Hepatocyte (in vitro differentiated cells): ENCODE measurements around the gene TTLL3. TPM values are rescaled to one million over a fixed set of nuclear protein-coding genes. Genes with fewer than 3 reads are reported as not detected.

ENCODE experiments used
- DNase-seq: peaks from one replicate; pipeline ENCODE4 v3.0.0-alpha.2; 2016; ENCODE audit warnings: low spot score
- H2AFZ ChIP-seq: fragments of 200-600 bp; sonication (generic); 2 replicates; pipeline ENCODE4 v1.6.0; 2016; ENCODE audit warnings: antibody characterized with exemption, mild to moderate bottlenecking
- H3K27ac ChIP-seq: fragments of 200-600 bp; sonication (generic); 2 replicates; pipeline ENCODE4 v1.5.1; 2016; ENCODE audit warnings: mild to moderate bottlenecking
- H3K27me3 ChIP-seq: fragments of 200-600 bp; sonication (generic); 2 replicates; pipeline ENCODE4 v1.6.1; 2016
- H3K36me3 ChIP-seq: fragments of 200-600 bp; sonication (generic); replicated peaks from 2 replicates; pipeline ENCODE4 v1.5.1; 2016; ENCODE audit warnings: low read depth; ENCODE audit not compliant: insufficient read depth
- H3K4me1 ChIP-seq: fragments of 200-600 bp; sonication (generic); 2 replicates; pipeline ENCODE4 v1.5.1; 2016; ENCODE audit warnings: mild to moderate bottlenecking, moderate library complexity; ENCODE audit not compliant: insufficient read depth
- H3K4me2 ChIP-seq: fragments of 200-600 bp; sonication (generic); 2 replicates; pipeline ENCODE4 v1.6.0; 2016
- H3K4me3 ChIP-seq: fragments of 200-600 bp; sonication (generic); 2 replicates; pipeline ENCODE4 v1.5.1; 2016; ENCODE audit warnings: mild to moderate bottlenecking
- H3K79me2 ChIP-seq: fragments of 200-600 bp; sonication (generic); 2 replicates; pipeline ENCODE4 v1.6.0; 2017; ENCODE audit warnings: mild to moderate bottlenecking
- H3K9me2 ChIP-seq: fragments of 200-600 bp; sonication (generic); replicated peaks from 2 replicates; pipeline ENCODE4 v1.6.0; 2017; ENCODE audit warnings: mild to moderate bottlenecking; ENCODE audit not compliant: insufficient read depth
- H3K9me3 ChIP-seq: fragments of 200-600 bp; sonication (generic); 2 replicates; pipeline ENCODE4 v1.5.1; 2016; ENCODE audit warnings: low read depth, mild to moderate bottlenecking
- H4K20me1 ChIP-seq: fragments of 200-600 bp; sonication (generic); 2 replicates; pipeline ENCODE4 v1.6.0; 2016; ENCODE audit warnings: mild to moderate bottlenecking; ENCODE audit not compliant: insufficient read depth, poor library complexity, severe bottlenecking
- EZH2 ChIP-seq: fragments of 200-600 bp; sonication (generic); IDR thresholded peaks from 2 replicates; pipeline ENCODE4 v1.6.1; 2016; ENCODE audit warnings: antibody characterized with exemption, mild to moderate bottlenecking, borderline replicate concordance
- EZH2phosphoT487 ChIP-seq: fragments of 200-600 bp; sonication (generic); IDR thresholded peaks from one replicate; pipeline ENCODE4 v1.6.1; 2018; ENCODE audit warnings: antibody characterized with exemption, mild to moderate bottlenecking, low read depth, moderate library complexity; ENCODE audit not compliant: unreplicated experiment, severe bottlenecking
- WGBS: methylation state at CpG from one replicate; pipeline ENCODE4 v1.1.6; 2016; ENCODE audit warnings: low lambda C conversion rate; ENCODE audit errors: missing lambda C conversion rate; 5-methylcytosine and 5-hydroxymethylcytosine counted together
- polyA plus RNA-seq: library from polyadenylated mRNA; unstranded; fragments of >200 nt; fragmentation: Nextera tagmentation; extraction: Ambion mirVana; gene quantifications from 2 replicates; pipeline ENCODE4 v1.2.1, GENCODE V29; 2016
- total RNA-seq: library from RNA; depleted of rRNA; stranded (reverse); fragments of >200 nt; gene quantifications from 2 replicates; pipeline ENCODE4 v1.2.3, GENCODE V29; 2014
- TF ChIP-seq, protein P1 (sequence below): fragments of 200-600 bp; sonication (generic); IDR thresholded peaks from 2 replicates; pipeline ENCODE4 v1.5.1; 2016; ENCODE audit warnings: antibody characterized with exemption, mild to moderate bottlenecking; ENCODE audit not compliant: poor library complexity

Gene TTLL3
- total and polyA plus RNA-seq, 2 experiments from 2014 or later, result 21.5 to 27.4 TPM

DNA sequence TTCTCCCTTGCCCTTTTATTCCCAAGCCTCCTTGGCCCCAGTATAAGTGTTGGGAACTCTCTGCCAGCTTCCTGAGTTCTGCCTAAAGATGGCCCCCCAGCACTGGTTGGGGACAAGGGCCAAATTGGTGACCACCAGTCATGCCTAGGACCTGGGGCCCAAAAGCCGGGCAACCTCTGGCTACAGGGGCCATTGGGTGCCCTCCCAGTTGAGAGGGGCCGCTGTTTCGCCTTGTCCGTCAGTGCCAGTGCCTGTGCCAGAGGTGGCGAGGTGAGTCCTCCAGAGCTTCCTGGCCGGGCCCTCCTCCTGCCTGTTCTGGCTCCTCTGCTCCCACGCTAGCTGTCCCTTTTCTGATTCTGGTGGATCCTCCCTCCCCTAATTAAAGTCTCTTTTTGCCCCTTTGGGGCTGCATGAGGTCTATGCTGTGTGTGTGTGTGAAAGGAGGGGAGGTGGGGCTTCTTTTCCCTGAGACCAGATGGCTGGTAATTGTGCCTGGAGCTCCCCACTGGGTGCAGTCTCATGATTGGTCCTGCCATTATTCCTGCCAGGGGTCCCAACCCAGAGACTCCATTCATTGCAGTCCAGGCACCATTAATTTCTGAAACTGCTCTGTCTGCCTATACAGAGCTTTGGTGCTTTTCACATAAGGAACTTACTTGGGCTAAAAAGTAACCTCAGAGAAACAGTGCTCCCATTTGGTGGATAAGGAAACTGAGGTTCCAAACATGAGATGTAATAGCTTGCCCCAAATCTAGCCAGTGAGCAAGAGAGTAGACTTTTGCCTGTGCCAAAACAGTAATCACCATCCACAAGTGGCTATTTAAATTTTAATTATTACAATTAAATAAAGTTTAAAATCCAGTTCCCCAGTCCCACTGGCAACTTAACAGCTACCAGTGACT, 3.1 kb upstream of the TTLL3 start:
- no peaks in the 10 kb centered on the region for H3K9me2 ChIP-seq
- H3K36me3 ChIP-seq, result no peaks in the 10 kb centered on the region
- TF ChIP-seq EZH2phosphoT487 (no peak), EZH2 (no peak)
- TF ChIP-seq, protein P1, sequence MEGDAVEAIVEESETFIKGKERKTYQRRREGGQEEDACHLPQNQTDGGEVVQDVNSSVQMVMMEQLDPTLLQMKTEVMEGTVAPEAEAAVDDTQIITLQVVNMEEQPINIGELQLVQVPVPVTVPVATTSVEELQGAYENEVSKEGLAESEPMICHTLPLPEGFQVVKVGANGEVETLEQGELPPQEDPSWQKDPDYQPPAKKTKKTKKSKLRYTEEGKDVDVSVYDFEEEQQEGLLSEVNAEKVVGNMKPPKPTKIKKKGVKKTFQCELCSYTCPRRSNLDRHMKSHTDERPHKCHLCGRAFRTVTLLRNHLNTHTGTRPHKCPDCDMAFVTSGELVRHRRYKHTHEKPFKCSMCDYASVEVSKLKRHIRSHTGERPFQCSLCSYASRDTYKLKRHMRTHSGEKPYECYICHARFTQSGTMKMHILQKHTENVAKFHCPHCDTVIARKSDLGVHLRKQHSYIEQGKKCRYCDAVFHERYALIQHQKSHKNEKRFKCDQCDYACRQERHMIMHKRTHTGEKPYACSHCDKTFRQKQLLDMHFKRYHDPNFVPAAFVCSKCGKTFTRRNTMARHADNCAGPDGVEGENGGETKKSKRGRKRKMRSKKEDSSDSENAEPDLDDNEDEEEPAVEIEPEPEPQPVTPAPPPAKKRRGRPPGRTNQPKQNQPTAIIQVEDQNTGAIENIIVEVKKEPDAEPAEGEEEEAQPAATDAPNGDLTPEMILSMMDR, result no peak
- H3K27me3 ChIP-seq, result no peaks in the 10 kb centered on the region
- H3K27ac ChIP-seq, result no peak overlapping the region
- H4K20me1 ChIP-seq, result no peaks in the 10 kb centered on the region
- H3K4me2 ChIP-seq, result no peak overlapping the region
- peaks cover 14% of the 10 kb centered on the region for H3K4me1 ChIP-seq
- no peaks in the 10 kb centered on the region for H3K79me2 ChIP-seq
- H3K9me3 ChIP-seq, result no peaks in the 10 kb centered on the region
- no peak overlapping the region for H2AFZ ChIP-seq
- no peak overlapping the region for H3K4me3 ChIP-seq
- DNase-seq, result no peak
- WGBS, result 96% methylated on average over 7 of the region's 7 CpGs

DNA sequence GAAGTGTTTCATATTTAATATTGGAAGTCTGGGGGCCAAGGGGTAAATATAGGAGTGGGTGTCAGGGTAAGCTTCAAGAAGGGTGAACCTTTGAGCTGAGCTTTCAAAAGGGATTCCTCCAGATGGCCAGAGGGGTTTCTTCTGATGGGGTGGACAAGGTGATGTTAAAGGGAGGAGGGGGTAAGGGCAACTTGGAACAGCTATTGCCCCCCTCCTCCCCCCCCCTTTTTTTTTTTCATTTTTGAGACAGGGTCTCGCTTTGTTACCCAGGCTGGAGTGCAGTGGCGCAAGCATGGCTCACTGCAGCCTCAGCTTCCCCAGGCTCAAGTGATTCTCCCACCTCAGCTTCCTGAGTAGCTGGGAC, 2.1 kb upstream of the TTLL3 start:
- no peaks in the 10 kb centered on the region for H3K27me3 ChIP-seq
- H3K27ac ChIP-seq, result peak overlapping the region; percentile 16
- H3K4me1 ChIP-seq, result peaks cover 14% of the 10 kb centered on the region
- H3K4me2 ChIP-seq, result no peak overlapping the region
- no peaks in the 10 kb centered on the region for H4K20me1 ChIP-seq
- WGBS, result 94% methylated on average over 2 of the region's 2 CpGs
- no peaks in the 10 kb centered on the region for H3K36me3 ChIP-seq
- no peak for DNase-seq
- no peak overlapping the region for H2AFZ ChIP-seq
- TF ChIP-seq EZH2 (no peak), EZH2phosphoT487 (no peak)
- TF ChIP-seq, protein P1, result no peak
- no peaks in the 10 kb centered on the region for H3K9me2 ChIP-seq
- H3K4me3 ChIP-seq, result no peak overlapping the region
- H3K79me2 ChIP-seq, result no peaks in the 10 kb centered on the region
- no peaks in the 10 kb centered on the region for H3K9me3 ChIP-seq

DNA sequence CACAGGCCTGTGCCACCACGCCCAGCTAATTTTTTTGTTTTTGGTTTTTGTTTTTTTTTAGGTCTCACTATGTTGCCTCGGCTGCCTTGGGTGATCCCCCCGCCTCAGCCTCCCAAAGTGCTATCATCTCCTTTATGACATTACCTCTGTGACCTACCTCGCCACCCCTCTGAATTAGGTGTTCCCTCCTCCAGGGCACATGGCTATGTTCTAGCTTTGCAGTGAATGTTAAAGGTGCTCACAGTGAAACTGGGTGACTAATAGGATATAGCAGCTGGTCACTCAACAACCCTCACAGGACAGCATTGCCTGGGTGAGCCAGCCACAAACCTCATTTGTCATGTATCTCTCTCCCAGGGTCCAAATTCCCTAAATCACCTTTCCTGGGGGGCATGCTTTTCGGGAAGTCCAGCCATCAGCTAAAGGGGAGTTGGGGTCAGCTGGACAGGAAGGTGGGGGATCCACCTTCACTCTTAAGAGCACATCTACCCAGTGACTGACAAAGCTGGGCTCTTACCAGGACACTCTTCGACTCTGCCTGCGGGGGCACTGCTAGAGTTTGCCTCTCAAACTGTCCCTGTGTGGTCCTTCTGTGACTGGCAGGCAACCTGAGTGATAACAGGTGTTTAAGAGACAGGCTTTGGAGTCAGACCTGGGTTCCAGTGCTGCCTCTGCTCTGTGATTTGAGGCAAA, 1.6 kb upstream of the TTLL3 start:
- WGBS, result 80% methylated on average over 7 of the region's 7 CpGs
- H3K4me2 ChIP-seq, result no peak overlapping the region
- TF ChIP-seq, protein P1, result peak; percentile 21
- no peak for TF ChIP-seq EZH2phosphoT487
- TF ChIP-seq EZH2, result no peak
- no peaks in the 10 kb centered on the region for H4K20me1 ChIP-seq
- H3K27me3 ChIP-seq, result no peaks in the 10 kb centered on the region
- H3K27ac ChIP-seq, result peak overlapping the region; percentile 86
- no peak overlapping the region for H2AFZ ChIP-seq
- H3K79me2 ChIP-seq, result no peaks in the 10 kb centered on the region
- DNase-seq, result peak; percentile 51
- H3K4me1 ChIP-seq, result peaks cover 14% of the 10 kb centered on the region
- H3K36me3 ChIP-seq, result no peaks in the 10 kb centered on the region
- no peaks in the 10 kb centered on the region for H3K9me2 ChIP-seq
- no peaks in the 10 kb centered on the region for H3K9me3 ChIP-seq
- no peak overlapping the region for H3K4me3 ChIP-seq
